Epithelial cell of proximal tubule (primary cell): Measurements from ENCODE around the gene VWCE. TPM values are rescaled to one million over a fixed set of nuclear protein-coding genes. Genes with fewer than 3 reads are reported as not detected.

ENCODE experiments used
- DNase-seq: peaks from one replicate; pipeline ENCODE4 v3.0.0-alpha.2; 2011; ENCODE audit warnings: low read depth
- H3K4me3 ChIP-seq: 2 replicates; pipeline ENCODE4 v1.5.1; 2011; ENCODE audit warnings: low read depth, mild to moderate bottlenecking, low read length
- CTCF ChIP-seq: conservative IDR thresholded peaks from 2 replicates; pipeline ENCODE4 v1.5.1; 2012; ENCODE audit warnings: low read depth, mild to moderate bottlenecking, low read length
- total RNA-seq: library from RNA; depleted of rRNA; stranded (reverse); fragments of >200 nt; gene quantifications from 2 replicates; pipeline ENCODE4 v1.2.3, GENCODE V29; 2015

VWCE gene
- total RNA-seq, 1 donor from 2014 or later = 3.5 TPM

- H3K4me3 ChIP-seq = no peak overlapping the region
- DNase-seq = no peak
- no peak for TF ChIP-seq CTCF
Observed at GRCh38 chr11:61266602-61267001, 28.5 kb downstream of the VWCE start.

- DNase-seq = no peak
- no peak for TF ChIP-seq CTCF
- no peak overlapping the region for H3K4me3 ChIP-seq
Observed at GRCh38 chr11:61265357-61265756, 29.8 kb downstream of the VWCE start.

- H3K4me3 ChIP-seq = no peak overlapping the region
- no peak for TF ChIP-seq CTCF
- no peak for DNase-seq
Observed at GRCh38 chr11:61264795-61265194, 30.3 kb downstream of the VWCE start.

GRCh38 chr11:61264371-61264770 lies 30.7 kb downstream of the VWCE start:
- TF ChIP-seq CTCF = no peak
- no peak for DNase-seq
- no peak overlapping the region for H3K4me3 ChIP-seq

- TF ChIP-seq CTCF = no peak
- no peak overlapping the region for H3K4me3 ChIP-seq
- no peak for DNase-seq
Observed at GRCh38 chr11:61259363-61259762, 35.8 kb downstream of the VWCE start.

- no peak for TF ChIP-seq CTCF
- DNase-seq = no peak
- no peak overlapping the region for H3K4me3 ChIP-seq
Observed at GRCh38 chr11:61258546-61258945, 36.6 kb downstream of the VWCE start.

GRCh38 chr11:61256710-61257482 lies 38.2 kb downstream of the VWCE start:
- no peak for TF ChIP-seq CTCF

More at GRCh38 chr11:61256710-61257482, 38.2 kb downstream of the VWCE start:
- no peak overlapping the region for H3K4me3 ChIP-seq
- DNase-seq = no peak
